ENCODE data around the gene DIP2C.

- no peak for TF ChIP-seq CTCF (IDR thresholded peaks at IDR 0.05; ENCODE audit: borderline replicate concordance, extremely low read depth, low read length, poor library complexity, severe bottlenecking)
- no peak for TF ChIP-seq EZH2 (IDR thresholded peaks at IDR 0.05; ENCODE audit: borderline replicate concordance, low read depth, low read length, severe bottlenecking)
Measured at GRCh38 chr10:569961-570627, 119.4 kb downstream of the DIP2C start.

Measured in DND-41 (cell line).